OCI-LY7 (cell line): ENCODE data around the gene KRTAP10-12. TPM values are rescaled to one million over a fixed set of nuclear protein-coding genes. Genes with fewer than 3 reads are reported as not detected.

Source experiments
- BruUV-seq: library from RNA; stranded (reverse); fragments of 400-500 nt; replicated peaks from 2 replicates; lab custom pipeline; 2021; lab: Mats Ljungman, UMichigan
- CTCF ChIA-PET: fragments of 300-600 bp; sonication (Branson Sonifier 250); formaldehyde crosslinking; loops from one replicate; lab custom pipeline; 2022; ENCODE audit warnings: antibody characterized with exemption; ENCODE audit not compliant: unreplicated experiment; lab: Charles Lee
- POLR2A ChIA-PET: fragments of 300-600 bp; sonication (Branson Sonifier 250); formaldehyde crosslinking; loops from one replicate; lab custom pipeline; 2022; ENCODE audit warnings: antibody characterized with exemption; lab: Charles Lee
- DNase-seq: peaks from one replicate; pipeline ENCODE4 v3.0.0-alpha.2; 2015; ENCODE audit warnings: low spot score
- H2AFZ ChIP-seq: fragments of 200-600 bp; sonication (generic), shearing (Covaris generic); 2 replicates; pipeline ENCODE4 v1.6.1; 2014; ENCODE audit warnings: mild to moderate bottlenecking, antibody characterized with exemption, low read length, moderate library complexity
- H3K27ac ChIP-seq: fragments of 200-600 bp; sonication (generic); 2 replicates; pipeline ENCODE4 v1.5.1; 2014; ENCODE audit warnings: mixed run types, low read depth, mild to moderate bottlenecking, moderate library complexity, low read length, inconsistent platforms; ENCODE audit not compliant: poor library complexity, severe bottlenecking
- H3K36me3 ChIP-seq: fragments of 200-600 bp; sonication (generic); 2 replicates; pipeline ENCODE4 v1.6.1; 2014; ENCODE audit warnings: mild to moderate bottlenecking, antibody characterized with exemption, low read length, moderate library complexity, mixed read lengths; ENCODE audit not compliant: insufficient read depth
- H3K4me1 ChIP-seq: fragments of 200-600 bp; sonication (generic); 2 replicates; pipeline ENCODE4 v1.5.1; 2014; ENCODE audit warnings: mild to moderate bottlenecking, low read length; ENCODE audit not compliant: insufficient read depth, poor library complexity, severe bottlenecking
- H3K4me2 ChIP-seq: fragments of 200-600 bp; sonication (generic); 2 replicates; pipeline ENCODE4 v1.6.1; 2014; ENCODE audit warnings: mild to moderate bottlenecking, low read length
- H3K4me3 ChIP-seq: fragments of 200-600 bp; sonication (generic); 2 replicates; pipeline ENCODE4 v1.5.1; 2014; ENCODE audit warnings: mild to moderate bottlenecking, low read depth, low read length; ENCODE audit not compliant: poor library complexity, severe bottlenecking
- H3K79me2 ChIP-seq: fragments of 200-600 bp; sonication (generic); 2 replicates; pipeline ENCODE4 v1.6.1; 2016; ENCODE audit warnings: low read depth, mild to moderate bottlenecking, low read length, moderate library complexity, mixed read lengths; ENCODE audit not compliant: insufficient read depth
- H3K9me2 ChIP-seq: fragments of 200-600 bp; sonication (generic); 2 replicates; pipeline ENCODE4 v1.6.1; 2016; ENCODE audit warnings: mild to moderate bottlenecking, low read length, mixed read lengths; ENCODE audit not compliant: insufficient read depth
- H3K9me3 ChIP-seq: fragments of 200-600 bp; sonication (generic); 2 replicates; pipeline ENCODE4 v1.6.1; 2014; ENCODE audit warnings: mild to moderate bottlenecking, mixed run types, low read length, mixed read lengths
- H4K20me1 ChIP-seq: fragments of 200-600 bp; sonication (generic); 2 replicates; pipeline ENCODE4 v1.6.1; 2014; ENCODE audit warnings: mild to moderate bottlenecking, antibody characterized with exemption, low read length, moderate library complexity, mixed read lengths; ENCODE audit not compliant: insufficient read depth
- CTCF ChIP-seq: fragments of 200-600 bp; sonication (generic); conservative IDR thresholded peaks from 2 replicates; pipeline ENCODE4 v1.5.1; 2014; ENCODE audit warnings: mild to moderate bottlenecking, antibody characterized with exemption, low read length, moderate library complexity, mixed read lengths
- EZH2phosphoT487 ChIP-seq: fragments of 200-600 bp; sonication (generic); IDR thresholded peaks from 2 replicates; pipeline ENCODE4 v1.6.1; 2018; ENCODE audit warnings: low read depth, borderline replicate concordance, mild to moderate bottlenecking, mixed run types, antibody characterized with exemption, low read length, moderate library complexity, mixed read lengths
- intact Hi-C: fragments of 100-400 bp; cut with micrococcal nuclease; formaldehyde crosslinking; loops from one replicate; pipeline ENCODE4 v1.10.0; 2022; ENCODE audit not compliant: unreplicated experiment
- total RNA-seq, 2 experiments: library from RNA; depleted of rRNA in 1 of 2; stranded (reverse); fragments of >200 nt in 1 of 2; shearing (Covaris generic) in 1 of 2; gene quantifications; 2 replicates each; pipeline ENCODE4 v1.2.3, GENCODE V29; 2014 to 2022

Gene KRTAP10-12
- total RNA-seq, 2 experiments from 2014 or later, result not detected

- Histone ChIP-seq H3K9me3 (no peaks in the 10 kb centered on the region), H3K4me1 (no peaks in the 10 kb centered on the region), H3K79me2 (no peaks in the 10 kb centered on the region), H3K36me3 (no peaks in the 10 kb centered on the region), H3K27ac (no peak overlapping the region), H3K4me2 (no peak overlapping the region), H2AFZ (no peak overlapping the region), H3K4me3 (no peak overlapping the region), H3K9me2 (no peaks in the 10 kb centered on the region), H4K20me1 (no peaks in the 10 kb centered on the region)
- BruUV-seq, result no TSS peak
- no peak for DNase-seq
- ChIA-PET CTCF (interaction anchor here (0.6 kb wide), 1 partner anchor 1130 kb away, joined by 4 read pairs; no protein-coding TSS in a partner anchor), POLR2A (no interaction called here)
- TF ChIP-seq EZH2phosphoT487, result no peak
- no peak for TF ChIP-seq CTCF
- intact Hi-C loops, result no loop called here
Measured at GRCh38 chr21:44681152-44681551, 15.8 kb upstream of the KRTAP10-12 start.

GRCh38 chr21:44681861-44682579 is 15.0 kb upstream of the KRTAP10-12 start, which contains the start of gene KRTAP12-1:
TSS of gene KRTAP12-1 (minus strand) at chr21:44682163. CDS start at chr21:44682123, 40 bp downstream.
- Histone ChIP-seq H3K4me3 (no peak within 1 kb of the TSS), H3K27ac (no peak within 1 kb of the TSS), H3K36me3 (no peaks in the 10 kb centered on the region), H2AFZ (no peak within 1 kb of the TSS), H3K4me1 (no peaks in the 10 kb centered on the region), H3K4me2 (no peak within 1 kb of the TSS), H4K20me1 (no peaks in the 10 kb centered on the region), H3K9me3 (no peaks in the 10 kb centered on the region), H3K79me2 (no peaks in the 10 kb centered on the region), H3K9me2 (no peaks in the 10 kb centered on the region)
- no TSS peak for BruUV-seq
- intact Hi-C loops, result no loop called here
- CTCF ChIA-PET, result interaction anchor here (0.6 kb wide), 1 partner anchor 1129 kb away, joined by 4 read pairs; no protein-coding TSS in a partner anchor
- POLR2A ChIA-PET, result interaction anchor here (0.6 kb wide), 1 partner anchor 18 kb away, joined by 3 read pairs; no protein-coding TSS in a partner anchor
- DNase-seq, result no peak
- no peak for TF ChIP-seq EZH2phosphoT487
- TF ChIP-seq CTCF, result no peak

GRCh38 chr21:44682580-44683151 is 14.3 kb upstream of the KRTAP10-12 start:
- POLR2A ChIA-PET, result no interaction called here
- Histone ChIP-seq H3K4me3 (no peak overlapping the region), H2AFZ (no peak overlapping the region), H3K36me3 (no peaks in the 10 kb centered on the region), H3K9me3 (no peaks in the 10 kb centered on the region), H4K20me1 (no peaks in the 10 kb centered on the region), H3K27ac (no peak overlapping the region), H3K9me2 (no peaks in the 10 kb centered on the region), H3K4me2 (no peak overlapping the region), H3K79me2 (no peaks in the 10 kb centered on the region), H3K4me1 (no peaks in the 10 kb centered on the region)
- intact Hi-C loops, result no loop called here
- TF ChIP-seq EZH2phosphoT487, result no peak
- no peak for TF ChIP-seq CTCF
- DNase-seq, result no peak
- no TSS peak for BruUV-seq
- CTCF ChIA-PET, result no interaction called here
